ENCODE measurements around the gene CD96. TPM values are rescaled to one million over a fixed set of nuclear protein-coding genes. Genes with fewer than 3 reads are reported as not detected.

Gene CD96
- total and polyA plus RNA-seq, 10 donors, result 2.9 to 43.9 (median 24.1) TPM

- H3K4me1 ChIP-seq, result peaks cover 4 to 38% (median 15%) of the 10 kb centered on the region in 6 donors
- 15 to 20% (median 19%) methylated on average over 5 of the region's 5 CpGs for WGBS, 5 donors
- no peaks in the 10 kb centered on the region for H3K9me3 ChIP-seq
- H3K27me3 ChIP-seq (replicated peaks in 1 of 7), result no peaks in the 10 kb centered on the region
- TF ChIP-seq, protein P1, sequence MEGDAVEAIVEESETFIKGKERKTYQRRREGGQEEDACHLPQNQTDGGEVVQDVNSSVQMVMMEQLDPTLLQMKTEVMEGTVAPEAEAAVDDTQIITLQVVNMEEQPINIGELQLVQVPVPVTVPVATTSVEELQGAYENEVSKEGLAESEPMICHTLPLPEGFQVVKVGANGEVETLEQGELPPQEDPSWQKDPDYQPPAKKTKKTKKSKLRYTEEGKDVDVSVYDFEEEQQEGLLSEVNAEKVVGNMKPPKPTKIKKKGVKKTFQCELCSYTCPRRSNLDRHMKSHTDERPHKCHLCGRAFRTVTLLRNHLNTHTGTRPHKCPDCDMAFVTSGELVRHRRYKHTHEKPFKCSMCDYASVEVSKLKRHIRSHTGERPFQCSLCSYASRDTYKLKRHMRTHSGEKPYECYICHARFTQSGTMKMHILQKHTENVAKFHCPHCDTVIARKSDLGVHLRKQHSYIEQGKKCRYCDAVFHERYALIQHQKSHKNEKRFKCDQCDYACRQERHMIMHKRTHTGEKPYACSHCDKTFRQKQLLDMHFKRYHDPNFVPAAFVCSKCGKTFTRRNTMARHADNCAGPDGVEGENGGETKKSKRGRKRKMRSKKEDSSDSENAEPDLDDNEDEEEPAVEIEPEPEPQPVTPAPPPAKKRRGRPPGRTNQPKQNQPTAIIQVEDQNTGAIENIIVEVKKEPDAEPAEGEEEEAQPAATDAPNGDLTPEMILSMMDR (IDR thresholded peaks at IDR 0.05 in 8 of 11, conservative IDR thresholded peaks at IDR 0.05 in 3 of 11), result no peak
- TF ChIP-seq POLR2AphosphoS5 (IDR thresholded peaks at IDR 0.05) (peak in 1 of 3 donors; percentile 28), POLR2A (IDR thresholded peaks at IDR 0.05) (no peak)
- no peak for DNase-seq
- intact Hi-C loops (cut with DNase I; ENCODE audit: low total_unique reads), result no loop called here
- H3K27ac ChIP-seq, result peak overlapping the region in 7 of 8 donors; percentile 3 to 68 (median 54)
- H3K4me3 ChIP-seq, result no peak overlapping the region
- H3K36me3 ChIP-seq, result no peaks in the 10 kb centered on the region
Measured at GRCh38 chr3:111610189-111610588, 68.2 kb downstream of the CD96 start.

DNA sequence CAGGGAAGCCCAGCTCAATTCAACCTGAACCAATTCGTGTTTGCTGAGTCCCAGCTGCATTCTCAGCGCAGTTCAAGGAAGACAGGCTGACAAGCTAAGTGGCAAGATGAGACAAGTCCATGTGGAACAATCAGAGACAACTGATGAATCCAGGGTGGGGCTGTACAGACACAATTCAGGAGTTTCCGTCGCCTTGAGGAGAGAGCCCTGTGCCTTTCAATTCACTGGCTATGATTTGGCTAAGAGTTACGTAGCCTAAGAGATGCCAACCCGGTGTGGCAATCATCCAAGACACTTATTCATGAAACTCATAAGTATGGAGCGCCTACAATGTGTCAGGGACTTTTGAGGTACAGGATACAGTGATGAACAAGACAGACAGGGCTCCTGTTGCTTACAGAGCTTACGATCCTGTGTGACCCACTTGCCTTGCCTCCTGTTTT, 68.6 kb downstream of the CD96 start:
- TF ChIP-seq, protein P1 (IDR thresholded peaks at IDR 0.05 in 8 of 11, conservative IDR thresholded peaks at IDR 0.05 in 3 of 11), result no peak
- TF ChIP-seq POLR2A (IDR thresholded peaks at IDR 0.05), result no peak
- Histone ChIP-seq H3K9me3 (no peaks in the 10 kb centered on the region), H3K27ac (peak overlapping the region in 6 of 8 donors; percentile 8 to 68 (median 50)), H3K36me3 (no peaks in the 10 kb centered on the region), H3K4me3 (no peak overlapping the region), H3K27me3 (replicated peaks in 1 of 7) (no peaks in the 10 kb centered on the region), H3K4me1 (peaks cover 4 to 42% (median 15%) of the 10 kb centered on the region in 6 donors)
- no peak for DNase-seq
- WGBS, 5 donors, result 74 to 82% (median 78%) methylated on average over 8 of the region's 8 CpGs
- intact Hi-C loops (cut with DNase I; ENCODE audit: low total_unique reads), result no loop called here

GRCh38 chr3:111613294-111613693, 71.3 kb downstream of the CD96 start:
- H3K4me3 ChIP-seq, result no peak overlapping the region
- WGBS, 5 donors, result 51 to 67% (median 64%) methylated on average over 1 of the region's 1 CpG
- H3K27ac ChIP-seq, result no peak overlapping the region
- DNase-seq, result no peak
- no peak for TF ChIP-seq POLR2AphosphoS5 (IDR thresholded peaks at IDR 0.05)
- TF ChIP-seq, protein P1 (IDR thresholded peaks at IDR 0.05 in 8 of 11, conservative IDR thresholded peaks at IDR 0.05 in 3 of 11), result no peak
- TF ChIP-seq POLR2A (IDR thresholded peaks at IDR 0.05), result no peak
- H3K27me3 ChIP-seq (replicated peaks in 1 of 7), result no peaks in the 10 kb centered on the region
- peaks cover 0 to 6% (median 0%) of the 10 kb centered on the region in 6 donors for H3K36me3 ChIP-seq
- intact Hi-C loops (cut with DNase I; ENCODE audit: low total_unique reads), result no loop called here
- peaks cover 0 to 12% (median 2%) of the 10 kb centered on the region in 8 donors for H3K9me3 ChIP-seq
- peaks cover 4 to 47% (median 24%) of the 10 kb centered on the region in 6 donors for H3K4me1 ChIP-seq

DNA sequence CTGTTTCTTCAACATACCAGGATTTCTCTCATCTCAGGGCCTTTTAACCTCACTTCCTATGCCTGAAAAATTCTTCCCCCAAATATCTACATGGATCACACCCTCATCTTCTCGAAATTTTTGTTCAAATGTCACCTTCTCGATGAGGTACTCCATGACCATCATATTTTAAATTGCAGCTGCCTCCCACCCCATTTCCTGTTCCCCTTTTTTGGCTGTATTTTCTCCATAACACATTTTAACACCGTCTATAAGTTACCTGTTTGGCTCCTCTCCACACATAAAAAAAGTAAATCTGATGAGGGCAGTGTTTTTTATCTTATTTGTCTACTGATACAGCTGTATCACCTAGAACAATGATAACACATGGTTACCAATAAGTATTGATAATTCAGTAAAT, 73.9 kb downstream of the CD96 start:
- intact Hi-C loops (cut with DNase I; ENCODE audit: low total_unique reads), result no loop called here
- TF ChIP-seq, protein P1 (IDR thresholded peaks at IDR 0.05 in 8 of 11, conservative IDR thresholded peaks at IDR 0.05 in 3 of 11), result no peak
- TF ChIP-seq POLR2AphosphoS5 (IDR thresholded peaks at IDR 0.05) (no peak), POLR2A (IDR thresholded peaks at IDR 0.05) (no peak)
- 13 to 31% (median 23%) methylated on average over 3 of the region's 3 CpGs for WGBS, 5 donors
- Histone ChIP-seq H3K36me3 (peaks cover 0 to 6% (median 0%) of the 10 kb centered on the region in 6 donors), H3K4me3 (no peak overlapping the region), H3K27ac (peak overlapping the region in 6 of 8 donors; percentile 20 to 76 (median 38)), H3K27me3 (replicated peaks in 1 of 7) (no peaks in the 10 kb centered on the region), H3K4me1 (peaks cover 0 to 25% (median 10%) of the 10 kb centered on the region in 6 donors), H3K9me3 (peaks cover 0 to 12% (median 2%) of the 10 kb centered on the region in 8 donors)
- DNase-seq, result no peak

Data from spleen (tissue), 11 donors.